COR-L47 (cell line): Measurements from ENCODE around the gene BAIAP3.

Source experiments
- DNase-seq: peaks from one replicate; lab custom pipeline; 2025; lab: John Stamatoyannopoulos, UW

Gene BAIAP3

GRCh38 chr16:1394367-1394951 is 61.0 kb downstream of the BAIAP3 start:
- no peak for DNase-seq

- no peak for DNase-seq
Measured at GRCh38 chr16:1395444-1396031, 62.1 kb downstream of the BAIAP3 start.

- no peak for DNase-seq
Measured at GRCh38 chr16:1397779-1398178, 64.3 kb downstream of the BAIAP3 start.

GRCh38 chr16:1398351-1398750 is 64.9 kb downstream of the BAIAP3 start:
- DNase-seq: no peak
